Thymus (tissue), 11 donors: Measurements from ENCODE around the gene MAP1A. TPM values are rescaled to one million over a fixed set of nuclear protein-coding genes. Genes with fewer than 3 reads are reported as not detected.
"Not testable (repeated sequence)": the region's sequence is repeated elsewhere in the genome, so short reads cannot be mapped to it uniquely, and the experiment has no call there.

Experiments
- DNase-seq, 9 donors: peaks; one replicate each; pipeline ENCODE4 v3.0.0-alpha.2; 2013; ENCODE audit warnings: low spot score in 9 of 9, low read depth in 6 of 9, missing footprints in 1 of 9
- H3K27ac ChIP-seq, 2 donors: one replicate each; pipeline ENCODE4 v1.5.1; 2013; ENCODE audit warnings: control low read depth in 1 of 2, low read depth in 1 of 2, low read length in 1 of 2, mild to moderate bottlenecking in 1 of 2, moderate library complexity in 1 of 2
- H3K27me3 ChIP-seq, 2 donors: one replicate each; pipeline ENCODE4 v1.5.1; 2013; ENCODE audit warnings: low read length in 1 of 2; ENCODE audit not compliant: control insufficient read depth in 2 of 2, insufficient read depth in 1 of 2
- H3K36me3 ChIP-seq, 2 donors: one replicate each; pipeline ENCODE4 v1.5.1; 2013; ENCODE audit warnings: low read length in 1 of 2, mild to moderate bottlenecking in 1 of 2, moderate library complexity in 1 of 2; ENCODE audit not compliant: control insufficient read depth in 2 of 2, insufficient read depth in 2 of 2
- H3K4me1 ChIP-seq, 2 donors: one replicate each; pipeline ENCODE4 v1.5.1; 2013; ENCODE audit warnings: low read length in 2 of 2; ENCODE audit not compliant: control insufficient read depth in 2 of 2, insufficient read depth in 2 of 2
- H3K4me3 ChIP-seq, 2 donors: one replicate each; pipeline ENCODE4 v1.5.1; 2013; ENCODE audit warnings: low read length in 2 of 2, control low read depth in 1 of 2, mild to moderate bottlenecking in 1 of 2
- H3K9me3 ChIP-seq, 2 donors: one replicate each; pipeline ENCODE4 v1.5.1; 2013; ENCODE audit warnings: low read length in 1 of 2, mild to moderate bottlenecking in 1 of 2; ENCODE audit not compliant: control insufficient read depth in 2 of 2, insufficient read depth in 1 of 2
- WGBS: extraction: QIAGEN DNeasy Blood & Tissue Kit; methylation state at CpG from one replicate; pipeline ENCODE4 v1.1.7; 2013; 5-methylcytosine and 5-hydroxymethylcytosine counted together
- polyA plus RNA-seq: library from polyadenylated mRNA; stranded (reverse); fragments of 200-250 nt; gene quantifications from one replicate; pipeline ENCODE4 v1.2.3, GENCODE V29; 2013
- total RNA-seq: library from RNA; stranded (reverse); fragments of 120-200 nt; gene quantifications from one replicate; pipeline ENCODE4 v1.2.4, GENCODE V29; 2013
- donor health status: healthy.

MAP1A gene
- total and polyA plus RNA-seq, 2 donors = 3.6 to 12.7 TPM

DNA sequence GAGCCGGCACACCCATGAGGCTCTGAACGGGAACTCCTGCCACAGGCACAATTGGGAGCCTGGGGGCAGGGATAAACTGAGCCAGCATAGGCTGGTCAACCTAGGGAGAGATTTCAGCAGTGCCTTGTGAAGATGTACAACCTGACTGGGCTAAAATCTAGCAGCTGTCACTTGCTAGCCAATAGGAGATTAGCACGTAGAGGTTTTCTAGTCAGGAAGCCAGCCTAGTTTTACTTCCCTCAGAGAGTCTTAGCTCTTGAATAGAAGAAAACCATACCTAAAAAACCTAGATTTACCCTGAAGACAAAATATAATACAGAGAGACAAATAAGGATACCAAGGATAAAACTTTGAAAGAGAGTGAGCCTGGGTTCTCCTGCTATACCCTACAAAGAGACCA is 45.3 kb downstream of the MAP1A start:
- not testable (repeated sequence) for H3K9me3 ChIP-seq, H3K4me3 ChIP-seq, H3K4me1 ChIP-seq, H3K27ac ChIP-seq, H3K36me3 ChIP-seq, DNase-seq, H3K27me3 ChIP-seq
- WGBS = 100% methylated on average over 2 of the region's 3 CpGs

DNA sequence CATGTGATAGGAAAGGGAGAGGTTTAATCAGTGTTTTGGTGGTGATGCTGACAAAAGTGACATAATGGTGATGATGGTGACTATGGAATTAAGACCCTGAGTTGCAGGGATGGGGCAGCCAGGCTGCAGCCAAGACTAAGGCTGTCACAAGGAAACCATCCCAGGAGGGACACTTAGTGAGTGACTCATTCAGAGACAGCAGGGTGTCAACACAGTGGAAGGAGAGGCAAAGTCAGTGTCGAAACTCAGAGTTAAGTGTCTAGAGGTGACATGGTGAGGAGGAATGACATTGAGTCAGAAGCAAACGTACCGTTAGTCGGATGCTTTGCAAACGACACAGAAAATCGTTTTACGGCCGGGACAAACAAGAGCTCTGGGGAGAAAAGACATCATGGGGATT is 46.4 kb downstream of the MAP1A start:
- DNase-seq, H3K4me3 ChIP-seq, H3K27me3 ChIP-seq, H3K36me3 ChIP-seq, H3K4me1 ChIP-seq, H3K27ac ChIP-seq, H3K9me3 ChIP-seq: not testable (repeated sequence)
- no CpG with 5 or more reads among the region's 8 CpGs for WGBS

DNA sequence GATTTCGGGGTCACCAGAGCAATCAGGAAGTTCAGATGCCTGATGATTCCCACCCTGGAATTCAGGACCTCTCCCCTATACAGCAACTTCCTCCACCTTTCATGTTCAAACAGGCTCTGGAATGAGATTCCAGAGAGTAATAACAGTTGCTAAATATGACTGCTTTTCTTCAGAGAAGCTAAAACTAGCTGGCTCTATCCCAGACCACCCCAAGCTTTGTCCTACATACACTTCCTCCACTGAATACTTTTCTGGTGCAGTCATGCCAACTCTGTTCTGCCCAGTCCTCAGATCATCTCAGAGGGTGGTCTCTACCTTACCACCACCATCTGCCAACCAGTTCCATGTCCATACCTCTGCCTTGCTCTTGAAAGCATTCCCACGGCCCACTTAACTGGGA is 49.2 kb downstream of the MAP1A start:
- H3K4me1 ChIP-seq, H3K9me3 ChIP-seq, H3K27me3 ChIP-seq, H3K27ac ChIP-seq, H3K4me3 ChIP-seq, H3K36me3 ChIP-seq, DNase-seq: not testable (repeated sequence)
- WGBS = no CpG with 5 or more reads among the region's 2 CpGs

DNA sequence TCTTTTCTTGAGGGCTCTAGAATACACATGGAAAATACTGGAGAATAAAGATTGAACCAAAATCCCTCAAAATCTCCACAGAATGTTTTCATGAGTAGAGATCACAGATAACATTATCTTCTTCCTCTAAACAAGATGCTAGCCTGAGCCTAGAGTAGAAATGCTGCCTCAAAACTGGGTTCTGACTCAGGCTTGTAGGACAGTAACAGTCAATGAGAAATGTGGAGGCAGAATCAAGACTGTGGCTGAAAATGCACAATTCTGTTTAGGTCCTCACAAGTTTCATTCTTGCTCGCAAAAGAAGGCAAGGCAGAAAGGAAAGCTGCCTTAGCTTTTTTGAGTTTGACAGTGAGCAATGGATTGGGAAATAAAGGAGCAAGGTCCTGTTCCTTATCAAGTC is 57.2 kb downstream of the MAP1A start:
- not testable (repeated sequence) for DNase-seq, H3K36me3 ChIP-seq, H3K9me3 ChIP-seq, H3K4me1 ChIP-seq, H3K27me3 ChIP-seq, H3K4me3 ChIP-seq, H3K27ac ChIP-seq
- no CpG with 5 or more reads among the region's 1 CpG for WGBS

Other genes with a start within 250 kb of the MAP1A start
- gene TGM7, start 215.4 kb upstream of the MAP1A start, total RNA-seq = 0.19 TPM
- 0.30 TPM for gene TGM7, start 215.4 kb upstream of the MAP1A start, polyA plus RNA-seq
- 11.3 TPM for gene LCMT2, start 187.0 kb upstream of the MAP1A start, total RNA-seq
- 5.9 TPM for gene LCMT2, start 187.0 kb upstream of the MAP1A start, polyA plus RNA-seq
- 17.2 TPM for gene ZSCAN29, start 146.6 kb upstream of the MAP1A start, total RNA-seq
- 7.8 TPM for gene ZSCAN29, start 146.6 kb upstream of the MAP1A start, polyA plus RNA-seq
- 8.5 TPM for gene TUBGCP4, start 146.5 kb upstream of the MAP1A start, total RNA-seq
- gene TUBGCP4, start 146.5 kb upstream of the MAP1A start, polyA plus RNA-seq = 5.4 TPM
- gene TP53BP1, start 24.5 kb upstream of the MAP1A start, total RNA-seq = 29.8 TPM
- gene TP53BP1, start 24.5 kb upstream of the MAP1A start, polyA plus RNA-seq = 17.5 TPM
- 4.6 TPM for gene PPIP5K1, start 72.6 kb downstream of the MAP1A start, total RNA-seq
- gene PPIP5K1, start 72.6 kb downstream of the MAP1A start, polyA plus RNA-seq = 5.7 TPM
- gene CKMT1B, start 76.4 kb downstream of the MAP1A start, total RNA-seq = 0.09 TPM
- gene CKMT1B, start 76.4 kb downstream of the MAP1A start, polyA plus RNA-seq = 0.94 TPM
- 0.05 TPM for gene STRC, start 101.2 kb downstream of the MAP1A start, total RNA-seq
- gene STRC, start 101.2 kb downstream of the MAP1A start, polyA plus RNA-seq = 1.8 TPM
- gene CATSPER2, start 131.2 kb downstream of the MAP1A start, total RNA-seq = 0.80 TPM
- gene CATSPER2, start 131.2 kb downstream of the MAP1A start, polyA plus RNA-seq = 4.9 TPM
- gene CKMT1A, start 176.3 kb downstream of the MAP1A start, total RNA-seq = 0.14 TPM
- 0.23 TPM for gene CKMT1A, start 176.3 kb downstream of the MAP1A start, polyA plus RNA-seq
- gene PDIA3, start 228.8 kb downstream of the MAP1A start, total RNA-seq = 102 TPM
- 209 TPM for gene PDIA3, start 228.8 kb downstream of the MAP1A start, polyA plus RNA-seq